Right cardiac atrium (tissue), 5 donors: ENCODE data around the gene LRP11. TPM values are rescaled to one million over a fixed set of nuclear protein-coding genes. Genes with fewer than 3 reads are reported as not detected.
A peak's percentile ranks its signal among the peaks of the same experiment; 100 is the strongest.

Experiments
- ATAC-seq, 2 donors: fragments of 200-7000 bp; cut with Tn5 transposase; one replicate each; pipeline versions ENCODE4 v1.8.0 to v1.9.1; 2020; ENCODE audit warnings: moderate library complexity in 2 of 2, mild to moderate bottlenecking in 1 of 2
- DNase-seq, 3 donors: peaks; one replicate each; pipeline ENCODE4 v3.0.0-alpha.2; 2020
- H3K27ac ChIP-seq: one replicate; pipeline ENCODE4 v1.5.1; 2013; ENCODE audit warnings: mild to moderate bottlenecking, low read length, control low read depth, moderate library complexity
- H3K27me3 ChIP-seq: one replicate; pipeline ENCODE4 v1.6.1; 2013; ENCODE audit not compliant: control insufficient read depth, insufficient read depth
- H3K4me1 ChIP-seq: one replicate; pipeline ENCODE4 v1.6.1; 2013; ENCODE audit warnings: low read length; ENCODE audit not compliant: control insufficient read depth, insufficient read depth
- H3K4me3 ChIP-seq: one replicate; pipeline ENCODE4 v1.5.1; 2013; ENCODE audit warnings: low read length, control low read depth
- H3K9me3 ChIP-seq: one replicate; pipeline ENCODE4 v1.6.1; 2013; ENCODE audit warnings: low read length; ENCODE audit not compliant: control insufficient read depth
- WGBS: extraction: QIAGEN DNeasy Blood & Tissue Kit; methylation state at CpG from one replicate; pipeline ENCODE4 v1.1.7; 2013; 5-methylcytosine and 5-hydroxymethylcytosine counted together
- intact Hi-C, 4 donors: fragments of 100-400 bp; cut with DNase I; formaldehyde crosslinking; loops; one replicate each; pipeline versions ENCODE4 v1.11.0 to v1.14.0; 2022 to 2023
- polyA plus RNA-seq: library from polyadenylated mRNA; stranded (reverse); fragments of 200-250 nt; gene quantifications from one replicate; pipeline ENCODE4 v1.2.3, GENCODE V29; 2013
- total RNA-seq, 4 donors: library from RNA; stranded (reverse); fragmentation: NEBNext Ultra II Directional; extraction: Animal tissue kit (Norgen Biotek cat#: 25700); gene quantifications; one replicate each; pipeline ENCODE4 v1.2.1, GENCODE V29; 2021
- donor health status: healthy with polysubstance abuse.
- donor health status: DM: no; HTN: yes; CAD: no.
- donor health status: DM: no; HTN: no; CAD: no.
- donor health status: DM: no; HTN: yes; CAD: no; lungs with severe emphysema.
- donor health status: DM: yes; HTN: yes; CAD: no.

The LRP11 gene
- total and polyA plus RNA-seq, 5 donors = 11.5 to 36.6 (median 22.6) TPM

DNA sequence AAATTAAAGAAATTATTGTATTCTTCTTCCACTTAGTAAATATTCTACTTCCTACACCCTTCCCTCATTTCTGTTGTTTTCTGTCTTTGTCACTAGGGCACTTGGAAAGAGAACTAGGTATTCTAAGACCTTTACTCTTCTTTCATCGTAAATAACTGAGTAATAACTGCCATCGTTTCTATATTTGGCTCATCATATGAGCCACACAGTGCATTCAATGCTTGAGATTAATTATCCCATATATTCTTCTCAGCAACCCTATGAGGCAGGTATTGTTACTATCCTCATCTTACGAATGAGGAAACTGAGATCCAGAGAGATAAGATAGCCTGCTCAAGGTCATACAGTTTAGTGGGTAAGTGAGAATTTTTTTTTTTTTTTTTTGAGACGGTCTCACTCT, 38.9 kb downstream of the LRP11 start:
- intact Hi-C loops = no loop called here
- no peak for ATAC-seq
- Histone ChIP-seq H3K4me3 (no peak overlapping the region), H3K4me1 (no peaks in the 10 kb centered on the region), H3K27ac (no peak overlapping the region), H3K9me3 (no peaks in the 10 kb centered on the region), H3K27me3 (no peaks in the 10 kb centered on the region)
- WGBS = 70% methylated on average over 4 of the region's 4 CpGs
- DNase-seq = no peak

DNA sequence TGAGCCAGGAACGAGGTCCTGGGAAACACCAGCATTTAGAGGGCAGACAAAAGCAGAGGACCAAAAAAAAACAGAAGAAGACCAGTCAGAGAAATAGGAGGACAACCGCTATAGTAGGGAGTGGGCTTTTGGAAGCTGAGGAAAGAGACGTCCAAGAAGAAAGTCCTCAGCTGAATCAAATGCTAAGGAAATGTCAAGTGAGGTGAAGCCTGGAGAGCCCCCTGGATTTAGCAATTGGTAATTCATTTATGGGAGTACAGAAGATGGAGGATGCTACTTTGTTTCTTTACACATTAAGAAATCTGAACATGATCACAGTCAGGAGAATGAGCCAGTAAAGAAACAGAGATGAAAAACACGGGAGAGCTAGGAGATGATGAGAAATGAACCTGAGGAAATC, 41.1 kb downstream of the LRP11 start:
- H3K9me3 ChIP-seq = no peaks in the 10 kb centered on the region
- WGBS = 86% methylated on average over 4 of the region's 4 CpGs
- intact Hi-C loops = no loop called here
- DNase-seq (no peak), ATAC-seq (no peak)
- H3K27ac ChIP-seq = no peak overlapping the region
- no peak overlapping the region for H3K4me3 ChIP-seq
- H3K27me3 ChIP-seq = no peaks in the 10 kb centered on the region
- peaks cover 1% of the 10 kb centered on the region for H3K4me1 ChIP-seq

DNA sequence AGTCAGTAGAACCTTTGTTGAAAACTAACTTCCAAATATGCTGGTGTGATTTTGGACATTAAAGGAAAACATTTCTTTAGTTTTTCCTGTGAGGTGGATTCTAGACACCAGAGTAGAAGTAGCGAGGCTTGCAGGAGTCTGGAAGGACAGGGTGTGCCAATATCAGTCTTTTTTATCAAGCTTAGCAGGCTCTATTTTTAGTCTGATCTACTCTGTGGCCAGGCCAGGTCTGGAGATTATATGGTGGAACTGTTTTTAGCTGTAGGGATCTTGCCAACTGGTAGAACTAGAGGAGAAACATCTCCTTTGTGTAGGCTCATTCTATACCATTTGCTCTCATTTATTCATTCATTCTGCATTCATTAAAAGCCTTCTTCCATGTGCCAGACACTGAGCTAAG, 42.7 kb downstream of the LRP11 start:
- intact Hi-C loops = no loop called here
- Histone ChIP-seq H3K27me3 (no peaks in the 10 kb centered on the region), H3K4me3 (no peak overlapping the region), H3K27ac (no peak overlapping the region), H3K9me3 (no peaks in the 10 kb centered on the region), H3K4me1 (peaks cover 1% of the 10 kb centered on the region)
- DNase-seq = no peak
- peak in 1 of 2 donors; percentile 38 for ATAC-seq
- 69% methylated on average over 1 of the region's 1 CpG for WGBS

DNA sequence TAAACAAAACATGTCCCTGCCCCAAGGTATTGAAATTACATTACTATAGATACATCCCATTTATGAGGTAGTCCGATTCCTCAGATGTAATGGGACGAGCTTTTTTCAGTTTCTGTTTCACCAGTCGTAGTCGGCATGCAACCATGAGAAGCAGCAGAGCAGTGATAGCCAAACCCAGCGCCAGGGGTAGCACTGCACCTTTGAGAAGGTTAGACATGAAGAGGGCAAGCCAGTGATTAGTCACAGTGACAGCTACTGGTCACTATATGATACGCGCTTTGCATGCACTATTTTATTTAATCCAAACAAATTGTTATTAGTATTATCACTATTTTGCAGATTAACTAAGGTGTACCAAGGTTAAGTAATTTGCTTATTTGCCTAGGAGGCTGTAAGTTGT, 43.7 kb downstream of the LRP11 start:
- Histone ChIP-seq H3K9me3 (no peaks in the 10 kb centered on the region), H3K27ac (no peak overlapping the region), H3K4me3 (no peak overlapping the region), H3K27me3 (no peaks in the 10 kb centered on the region), H3K4me1 (peaks cover 1% of the 10 kb centered on the region)
- no peak for DNase-seq
- no peak for ATAC-seq
- intact Hi-C loops = no loop called here
- WGBS = 94% methylated on average over 7 of the region's 7 CpGs

DNA sequence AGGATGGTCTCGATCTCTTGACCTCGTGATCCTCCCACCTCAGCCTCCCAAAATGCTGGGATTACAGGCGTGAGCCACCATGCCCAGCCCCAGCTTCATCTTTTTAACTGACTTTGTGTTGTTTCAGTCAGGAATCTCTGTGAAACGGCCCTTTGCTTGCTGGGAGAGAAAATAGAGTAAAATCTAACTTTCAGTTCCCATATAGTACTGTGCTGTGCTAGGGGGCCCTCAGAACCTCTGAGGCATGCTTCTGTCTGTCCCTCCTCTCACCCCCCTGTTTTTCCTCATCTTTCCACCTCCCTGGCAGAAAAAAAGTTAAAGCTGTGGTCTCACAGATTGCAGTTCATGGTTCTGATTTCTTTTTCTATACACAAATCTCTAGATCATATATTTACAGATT, 48.4 kb downstream of the LRP11 start:
- Histone ChIP-seq H3K9me3 (no peaks in the 10 kb centered on the region), H3K27me3 (no peaks in the 10 kb centered on the region), H3K4me3 (no peak overlapping the region), H3K4me1 (peaks cover 1% of the 10 kb centered on the region), H3K27ac (no peak overlapping the region)
- ATAC-seq = no peak
- WGBS = 91% methylated on average over 4 of the region's 4 CpGs
- DNase-seq = no peak
- intact Hi-C loops = no loop called here

DNA sequence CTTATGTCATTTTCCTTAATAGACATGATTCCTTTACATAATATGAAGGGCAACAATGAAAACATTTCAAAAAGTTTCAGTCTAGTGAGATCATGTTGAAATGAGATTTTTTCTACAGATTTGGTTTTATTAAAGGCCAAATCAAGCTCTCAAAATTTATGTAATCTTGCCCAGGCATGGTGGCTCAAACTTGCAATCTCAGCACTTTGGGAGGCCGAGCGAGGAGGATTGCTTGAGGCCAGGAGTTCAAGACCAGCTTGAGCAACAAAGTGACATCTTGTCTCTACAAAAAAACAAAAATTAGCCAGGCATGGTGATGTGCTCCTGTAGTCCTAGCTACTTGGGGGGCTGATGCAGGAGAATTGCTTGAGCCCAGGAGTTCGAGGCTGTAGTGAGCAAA, 50.8 kb downstream of the LRP11 start:
- WGBS = 97% methylated on average over 3 of the region's 3 CpGs
- no peak overlapping the region for H3K4me3 ChIP-seq
- ATAC-seq = no peak

DNA sequence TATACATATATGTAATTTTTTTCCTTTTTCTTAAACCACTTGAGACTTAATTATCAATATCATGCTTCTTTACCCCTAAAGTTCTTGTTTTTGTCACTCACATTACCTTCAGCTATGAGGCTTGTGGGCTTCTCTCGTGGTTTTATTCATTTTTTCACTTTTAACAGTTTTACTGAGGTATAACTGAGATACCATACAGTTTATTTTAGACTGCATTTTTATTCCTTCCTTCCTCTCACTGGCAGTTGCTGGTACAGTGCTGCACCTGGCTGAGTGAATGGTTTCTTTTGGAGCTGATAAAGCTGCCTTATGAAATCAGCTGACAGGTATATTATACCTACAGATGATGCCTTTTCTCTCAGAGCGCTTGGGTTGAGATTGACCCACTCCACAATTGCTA, 54.4 kb downstream of the LRP11 start:
- Histone ChIP-seq H3K27me3 (no peaks in the 10 kb centered on the region), H3K9me3 (no peaks in the 10 kb centered on the region), H3K27ac (no peak overlapping the region), H3K4me1 (no peaks in the 10 kb centered on the region), H3K4me3 (no peak overlapping the region)
- ATAC-seq (no peak), DNase-seq (no peak)
- intact Hi-C loops = no loop called here
- WGBS = 82% methylated on average over 2 of the region's 2 CpGs

More for the DNA sequence above, 50.8 kb downstream of the LRP11 start:
- DNase-seq = no peak
- H3K27ac ChIP-seq = no peak overlapping the region
- H3K4me1 ChIP-seq = no peaks in the 10 kb centered on the region
- no peaks in the 10 kb centered on the region for H3K9me3 ChIP-seq
- intact Hi-C loops = no loop called here
- no peaks in the 10 kb centered on the region for H3K27me3 ChIP-seq

DNA sequence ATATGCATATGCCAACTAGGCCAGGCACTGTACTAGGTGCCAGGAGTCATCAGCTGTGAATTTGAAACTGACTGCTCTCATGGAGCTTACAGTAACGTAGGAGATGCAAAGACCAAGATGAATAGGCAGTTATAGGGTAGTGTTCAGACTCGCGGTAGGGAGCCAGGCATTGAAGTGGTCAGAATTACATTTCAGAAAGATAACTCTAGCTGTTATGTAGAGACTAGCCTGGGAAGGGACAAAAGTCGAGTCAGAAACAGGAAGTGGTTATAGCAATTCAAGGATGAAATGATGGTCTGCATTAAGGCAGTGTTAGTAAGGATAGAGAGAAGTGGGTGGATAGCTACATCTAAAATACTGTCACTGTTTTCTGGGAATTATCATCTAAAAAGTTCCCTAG, 58.0 kb downstream of the LRP11 start:
- H3K4me1 ChIP-seq = no peaks in the 10 kb centered on the region
- H3K4me3 ChIP-seq = no peak overlapping the region

DNA sequence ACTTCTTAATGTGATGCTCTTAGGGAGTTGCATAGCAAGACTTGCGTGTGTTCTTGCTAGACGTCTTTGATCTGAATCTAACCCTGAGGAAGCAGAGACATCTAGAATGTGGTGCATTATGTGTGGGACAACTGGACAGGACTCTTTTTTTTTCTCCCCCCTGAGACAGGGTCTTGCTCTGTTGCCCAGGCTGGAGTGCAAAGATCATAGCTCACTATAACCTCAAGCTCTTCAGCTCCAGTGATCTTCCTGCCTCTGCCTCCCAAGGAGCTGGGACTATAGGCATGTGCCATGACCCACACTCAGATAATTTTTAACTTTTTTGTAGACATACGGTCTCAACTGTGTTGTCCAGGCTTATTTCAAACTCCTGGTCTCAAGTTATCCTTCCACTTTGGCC, 80.6 kb downstream of the LRP11 start:
- no peaks in the 10 kb centered on the region for H3K27me3 ChIP-seq
- DNase-seq (no peak), ATAC-seq (no peak)
- no peaks in the 10 kb centered on the region for H3K4me1 ChIP-seq
- no peak overlapping the region for H3K4me3 ChIP-seq
- intact Hi-C loops = no loop called here
- 95% methylated on average over 3 of the region's 3 CpGs for WGBS
- no peaks in the 10 kb centered on the region for H3K9me3 ChIP-seq
- H3K27ac ChIP-seq = no peak overlapping the region

More for the DNA sequence above, 58.0 kb downstream of the LRP11 start:
- ATAC-seq (no peak), DNase-seq (no peak)
- WGBS = 82% methylated on average over 4 of the region's 4 CpGs
- H3K27ac ChIP-seq = no peak overlapping the region
- intact Hi-C loops = no loop called here
- H3K9me3 ChIP-seq = no peaks in the 10 kb centered on the region
- no peaks in the 10 kb centered on the region for H3K27me3 ChIP-seq

DNA sequence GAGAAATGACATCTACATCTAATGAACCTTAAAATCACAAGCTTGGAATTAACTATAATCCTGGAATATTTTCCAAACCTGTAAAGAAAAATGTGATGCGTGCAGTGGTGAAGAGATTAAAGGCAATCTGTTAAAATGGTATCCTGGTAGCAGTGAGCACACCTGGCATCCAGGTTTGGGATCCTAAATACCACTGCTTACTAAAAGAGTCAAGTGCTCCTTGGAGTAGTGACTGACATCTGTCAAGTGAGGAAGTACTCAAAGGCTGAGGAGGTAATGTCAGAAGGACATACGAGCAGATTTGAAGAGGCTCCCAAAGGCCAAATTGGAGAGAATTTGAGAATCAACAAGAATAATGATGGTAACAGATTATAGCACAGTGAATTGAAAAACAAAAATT, 81.8 kb downstream of the LRP11 start:
- intact Hi-C loops = no loop called here
- WGBS = 91% methylated on average over 2 of the region's 2 CpGs

DNA sequence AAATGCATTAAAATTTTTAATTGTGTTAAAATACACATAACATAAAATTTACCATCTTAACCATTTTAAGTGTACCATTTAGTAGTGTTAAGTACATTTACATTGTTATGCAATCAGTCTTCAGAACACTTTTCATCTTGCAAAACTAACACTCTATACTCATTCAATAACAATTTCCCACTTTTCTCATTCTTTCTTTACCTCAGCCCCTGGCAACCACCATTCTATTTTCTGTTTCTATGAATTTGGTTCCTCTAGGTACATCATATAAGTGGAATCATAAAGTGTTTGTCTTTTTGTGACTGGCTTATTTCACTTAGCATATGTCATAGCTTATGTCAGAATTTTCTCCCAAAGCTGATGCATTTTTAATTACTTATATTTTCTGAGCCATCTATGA, 82.4 kb downstream of the LRP11 start:
- DNase-seq (no peak), ATAC-seq (no peak)
- intact Hi-C loops = no loop called here
- no peaks in the 10 kb centered on the region for H3K4me1 ChIP-seq
- H3K4me3 ChIP-seq = no peak overlapping the region
- no peaks in the 10 kb centered on the region for H3K9me3 ChIP-seq
- H3K27ac ChIP-seq = no peak overlapping the region
- no peaks in the 10 kb centered on the region for H3K27me3 ChIP-seq

More for the DNA sequence above, 81.8 kb downstream of the LRP11 start:
- H3K27me3 ChIP-seq = no peaks in the 10 kb centered on the region
- ATAC-seq = no peak
- DNase-seq = no peak
- H3K4me1 ChIP-seq = no peaks in the 10 kb centered on the region
- no peak overlapping the region for H3K27ac ChIP-seq
- H3K4me3 ChIP-seq = no peak overlapping the region
- H3K9me3 ChIP-seq = no peaks in the 10 kb centered on the region

DNA sequence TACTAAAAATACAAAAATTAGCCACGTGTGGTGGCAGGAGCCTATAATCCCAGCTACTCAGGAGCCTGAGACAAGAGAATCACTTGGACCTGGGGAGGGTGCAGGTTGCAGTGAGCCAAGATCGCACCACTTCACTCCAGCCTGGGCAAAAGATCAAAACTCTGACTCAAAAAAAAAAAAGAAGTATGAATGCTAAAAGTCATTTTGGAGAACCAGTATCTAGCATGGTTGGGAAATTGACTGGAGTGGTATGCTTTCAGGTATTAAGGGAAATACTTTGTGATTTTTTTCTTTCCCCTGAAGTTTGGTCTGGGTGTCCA, 84.6 kb downstream of the LRP11 start:
- no peak overlapping the region for H3K27ac ChIP-seq
- no peaks in the 10 kb centered on the region for H3K9me3 ChIP-seq
- 34% methylated on average over 2 of the region's 2 CpGs for WGBS
- H3K4me3 ChIP-seq = no peak overlapping the region
- no peaks in the 10 kb centered on the region for H3K27me3 ChIP-seq
- DNase-seq (no peak), ATAC-seq (peak; percentile 51 to 68)
- intact Hi-C loops = no loop called here
- H3K4me1 ChIP-seq = no peaks in the 10 kb centered on the region
